GM18498 (cell line): Measurements from ENCODE around the gene TATDN3.
"Not testable (repeated sequence)": the region's sequence is repeated elsewhere in the genome, so short reads cannot be mapped to it uniquely, and the experiment has no call there.

ENCODE experiments used
- ATAC-seq: cut with Tn5 transposase; IDR thresholded peaks from one replicate; pipeline ENCODE4 v1.9.1; 2021; ENCODE audit warnings: mild to moderate bottlenecking, moderate library complexity; ENCODE audit not compliant: unreplicated experiment

Gene TATDN3

GRCh38 chr1:212774584-212774983, 17.1 kb upstream of the TATDN3 start:
- ATAC-seq = no peak

GRCh38 chr1:212775241-212775640, 16.5 kb upstream of the TATDN3 start:
- no peak for ATAC-seq

- no peak for ATAC-seq
Observed at GRCh38 chr1:212777151-212777550, 14.5 kb upstream of the TATDN3 start.

- ATAC-seq = not testable (repeated sequence)
Observed at GRCh38 chr1:212779086-212779485, 12.6 kb upstream of the TATDN3 start.

- no peak for ATAC-seq
Observed at GRCh38 chr1:212780759-212781158, 10.9 kb upstream of the TATDN3 start.

GRCh38 chr1:212781225-212781624, 10.5 kb upstream of the TATDN3 start:
- ATAC-seq = no peak

GRCh38 chr1:212782422-212783154, 9.1 kb upstream of the TATDN3 start:
- ATAC-seq = no peak

- ATAC-seq = no peak
Observed at GRCh38 chr1:212783976-212784375, 7.7 kb upstream of the TATDN3 start.

- ATAC-seq = no peak
Observed at GRCh38 chr1:212785871-212786270, 5.8 kb upstream of the TATDN3 start.

GRCh38 chr1:212791261-212791675, 426 bp upstream of the TATDN3 start:
- peak; percentile 39 for ATAC-seq

- no peak for ATAC-seq
Observed at GRCh38 chr1:212792396-212792908, 758 bp downstream of the TATDN3 start.

GRCh38 chr1:212794561-212795014, 2.9 kb downstream of the TATDN3 start:
- peak; percentile 86 for ATAC-seq

GRCh38 chr1:212797681-212798080, 6.0 kb downstream of the TATDN3 start:
- no peak for ATAC-seq

GRCh38 chr1:212805767-212806166, 14.1 kb downstream of the TATDN3 start:
- ATAC-seq = no peak

- no peak for ATAC-seq
Observed at GRCh38 chr1:212814537-212815334, 23.0 kb downstream of the TATDN3 start.

- no peak for ATAC-seq
Observed at GRCh38 chr1:212816567-212817278, 25.0 kb downstream of the TATDN3 start.

GRCh38 chr1:212819726-212820125, 28.0 kb downstream of the TATDN3 start:
- peak; percentile 78 for ATAC-seq

- no peak for ATAC-seq
Observed at GRCh38 chr1:212820969-212821368, 29.3 kb downstream of the TATDN3 start.

- ATAC-seq = no peak
Observed at GRCh38 chr1:212822956-212823355, 31.3 kb downstream of the TATDN3 start.

GRCh38 chr1:212824201-212824600, 32.5 kb downstream of the TATDN3 start:
- no peak for ATAC-seq

- ATAC-seq = no peak
Observed at GRCh38 chr1:212825798-212826452, 34.2 kb downstream of the TATDN3 start.
